SK-MEL-5 (cell line): Measurements from ENCODE around the gene FBXL19. TPM values are rescaled to one million over a fixed set of nuclear protein-coding genes. Genes with fewer than 3 reads are reported as not detected.
A peak's percentile ranks its signal among the peaks of the same experiment; 100 is the strongest.

Experiments used
- DNase-seq: peaks from one replicate; pipeline ENCODE4 v3.0.0-alpha.2; 2016; ENCODE audit warnings: low read depth, low spot score
- in situ Hi-C: cut with HindIII; loops from 2 replicates; pipeline ENCODE4 v1.10.0; 2016; ENCODE audit warnings: low sequenced_read_pairs, high pct_unique_total_duplicates, low pct_unique_long_range_greater_than_20kb
- total RNA-seq: library from RNA; depleted of rRNA; stranded (reverse); fragments of >200 nt; shearing (Covaris generic); gene quantifications from 2 replicates; pipeline ENCODE4 v1.2.3, GENCODE V29; 2014

Gene FBXL19
- total RNA-seq, 1 experiment from 2014 or later, result 20.8 TPM

- in situ Hi-C loops, result no loop called here
- no peak for DNase-seq
Measured at GRCh38 chr16:30912794-30913412, 10.5 kb upstream of the FBXL19 start.

GRCh38 chr16:30914830-30915229, 8.5 kb upstream of the FBXL19 start:
- no peak for DNase-seq
- in situ Hi-C loops, result no loop called here

- in situ Hi-C loops, result no loop called here
Measured at GRCh38 chr16:30918614-30919013, 4.8 kb upstream of the FBXL19 start.

GRCh38 chr16:30920891-30921290, 2.5 kb upstream of the FBXL19 start:
- in situ Hi-C loops, result no loop called here
- DNase-seq, result no peak

More at GRCh38 chr16:30918614-30919013, 4.8 kb upstream of the FBXL19 start:
- DNase-seq, result no peak

- DNase-seq, result no peak
- in situ Hi-C loops, result no loop called here
Measured at GRCh38 chr16:30921459-30921747, 2.0 kb upstream of the FBXL19 start.

GRCh38 chr16:30921748-30922419, 1.5 kb upstream of the FBXL19 start:
- peak; percentile 87 for DNase-seq
- in situ Hi-C loops, result no loop called here

GRCh38 chr16:30922420-30922959, 882 bp upstream of the FBXL19 start:
- in situ Hi-C loops, result no loop called here
- DNase-seq, result peak; percentile 99

- in situ Hi-C loops, result no loop called here
Measured at GRCh38 chr16:30922960-30923535, 324 bp upstream of the FBXL19 start.

GRCh38 chr16:30924076-30924912, 922 bp downstream of the FBXL19 start:
- DNase-seq, result no peak
- in situ Hi-C loops, result no loop called here

More at GRCh38 chr16:30922960-30923535, 324 bp upstream of the FBXL19 start:
- DNase-seq, result peak; percentile 99

GRCh38 chr16:30924913-30925631, 1.7 kb downstream of the FBXL19 start:
- in situ Hi-C loops, result no loop called here
- no peak for DNase-seq

GRCh38 chr16:30925632-30925987, 2.2 kb downstream of the FBXL19 start:
- in situ Hi-C loops, result no loop called here
- no peak for DNase-seq

GRCh38 chr16:30925995-30926811, 2.8 kb downstream of the FBXL19 start:
- no peak for DNase-seq
- in situ Hi-C loops, result no loop called here

GRCh38 chr16:30926937-30927788, 3.8 kb downstream of the FBXL19 start:
- in situ Hi-C loops, result no loop called here
- DNase-seq, result no peak

- peak; percentile 87 for DNase-seq
- in situ Hi-C loops, result no loop called here
Measured at GRCh38 chr16:30927789-30928378, 4.5 kb downstream of the FBXL19 start.

- in situ Hi-C loops, result no loop called here
- DNase-seq, result no peak
Measured at GRCh38 chr16:30928390-30928789, 5.0 kb downstream of the FBXL19 start.

GRCh38 chr16:30929167-30929566, 5.8 kb downstream of the FBXL19 start:
- in situ Hi-C loops, result no loop called here
- no peak for DNase-seq
